ENCODE data around the gene HP.
A peak's percentile ranks its signal among the peaks of the same experiment; 100 is the strongest.
"Not testable (repeated sequence)": the region's sequence is repeated elsewhere in the genome, so short reads cannot be mapped to it uniquely, and the experiment has no call there.

HP gene

DNA sequence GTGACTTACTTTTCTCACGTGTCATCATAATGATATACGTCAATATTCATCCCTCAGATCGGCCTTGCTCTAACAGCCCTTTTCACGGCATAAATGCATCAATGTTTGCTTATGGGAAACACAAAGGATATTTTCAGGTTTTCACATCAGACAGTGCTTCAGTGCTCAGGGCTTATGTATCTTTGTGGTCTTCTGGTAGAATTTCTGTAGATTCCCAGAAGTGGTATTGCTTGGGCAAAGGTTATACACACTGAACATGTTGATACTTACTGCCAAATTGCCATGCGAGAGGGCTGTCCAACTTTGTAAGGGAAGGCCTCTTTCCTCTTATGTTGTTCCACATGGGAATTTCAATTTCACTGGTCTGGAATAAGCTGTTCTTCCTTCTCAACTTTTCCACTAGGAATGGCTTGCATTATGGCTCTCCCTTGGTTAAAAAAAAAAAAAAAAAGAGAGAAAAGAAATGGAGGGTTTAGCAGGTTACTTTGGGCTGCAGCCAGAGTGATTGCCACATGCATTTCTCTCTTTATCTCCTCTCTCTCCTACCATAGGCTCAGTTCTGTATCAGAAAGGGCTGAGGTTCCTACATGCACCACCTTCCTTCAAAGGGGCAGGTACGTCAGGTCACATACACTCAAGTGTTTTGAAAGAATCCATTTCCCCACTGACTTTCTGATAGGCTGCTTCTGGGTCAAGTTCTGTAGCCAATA is 26.5 kb upstream of the HP start:
- H3K9me3 Mint-ChIP-seq, result no peaks in the 10 kb centered on the region
- no peaks in the 10 kb centered on the region for H3K4me1 Mint-ChIP-seq
- DNase-seq, result no peak
- no peak overlapping the region for H3K4me3 Mint-ChIP-seq
- ATAC-seq, result no peak
- no peak overlapping the region for H3K27ac Mint-ChIP-seq
- H3K27me3 Mint-ChIP-seq, result no peaks in the 10 kb centered on the region

DNA sequence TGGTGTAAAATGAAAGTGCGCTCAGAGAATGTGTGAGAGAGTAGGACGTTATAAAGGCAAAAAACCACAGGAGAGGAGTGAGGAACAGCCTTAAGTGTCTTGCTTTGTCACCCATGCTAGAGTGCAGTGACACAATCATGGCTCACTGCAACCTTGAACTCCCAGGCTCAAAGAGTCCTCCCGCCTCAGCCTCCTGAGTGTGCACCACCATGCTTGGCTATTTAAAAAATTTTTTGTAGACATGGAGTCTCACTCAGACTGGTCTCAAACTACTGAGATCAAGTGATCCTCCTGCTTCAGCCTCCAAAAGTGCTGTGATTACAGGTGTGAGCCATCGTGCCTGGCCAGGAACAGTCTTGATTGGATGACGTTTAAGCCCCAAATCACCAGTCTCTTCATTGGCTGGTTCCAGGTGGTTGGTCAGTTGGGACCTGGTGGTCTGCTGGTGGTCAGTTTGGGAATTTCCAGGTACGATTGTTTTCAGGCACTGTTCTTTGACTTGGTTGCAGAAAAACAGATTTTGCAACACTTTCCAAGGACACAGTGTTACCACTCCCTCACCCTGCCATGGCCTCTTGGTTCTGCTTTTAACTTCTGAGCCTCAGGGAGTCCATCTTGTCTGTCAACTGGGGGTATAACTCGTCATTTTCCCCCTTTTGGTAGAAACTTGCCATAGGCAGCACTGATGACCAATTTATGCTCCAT is 24.6 kb upstream of the HP start:
- DNase-seq, result no peak
- H3K4me3 Mint-ChIP-seq, result no peak overlapping the region
- H3K4me1 Mint-ChIP-seq, result no peaks in the 10 kb centered on the region
- no peaks in the 10 kb centered on the region for H3K27me3 Mint-ChIP-seq
- no peaks in the 10 kb centered on the region for H3K9me3 Mint-ChIP-seq
- ATAC-seq, result no peak
- H3K27ac Mint-ChIP-seq, result no peak overlapping the region

DNA sequence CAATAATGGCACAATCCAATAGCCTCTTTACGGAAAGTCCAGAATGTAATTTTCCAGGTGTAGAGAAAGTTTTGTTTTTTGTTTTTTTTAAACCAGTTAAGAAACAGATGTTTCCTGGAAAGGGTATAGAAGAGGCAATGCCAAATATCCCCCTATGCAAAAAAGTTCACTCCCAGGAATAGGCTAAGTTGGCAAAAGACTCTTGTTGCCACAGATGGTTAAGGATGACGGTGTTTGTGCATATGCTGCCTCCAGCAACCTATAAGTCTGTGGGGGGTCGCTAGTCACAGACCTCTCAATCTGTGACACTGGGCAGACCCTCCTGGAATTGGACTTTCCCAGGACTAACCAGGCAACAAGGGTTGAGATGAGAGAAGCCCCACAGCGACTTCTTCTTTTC is 20.9 kb upstream of the HP start:
- no peak for DNase-seq
- Mint-ChIP-seq H3K4me1 (no peaks in the 10 kb centered on the region), H3K9me3 (no peaks in the 10 kb centered on the region), H3K27me3 (no peaks in the 10 kb centered on the region), H3K27ac (peak overlapping the region in 1 of 2 donors; percentile 90), H3K4me3 (no peak overlapping the region)
- no peak for ATAC-seq

DNA sequence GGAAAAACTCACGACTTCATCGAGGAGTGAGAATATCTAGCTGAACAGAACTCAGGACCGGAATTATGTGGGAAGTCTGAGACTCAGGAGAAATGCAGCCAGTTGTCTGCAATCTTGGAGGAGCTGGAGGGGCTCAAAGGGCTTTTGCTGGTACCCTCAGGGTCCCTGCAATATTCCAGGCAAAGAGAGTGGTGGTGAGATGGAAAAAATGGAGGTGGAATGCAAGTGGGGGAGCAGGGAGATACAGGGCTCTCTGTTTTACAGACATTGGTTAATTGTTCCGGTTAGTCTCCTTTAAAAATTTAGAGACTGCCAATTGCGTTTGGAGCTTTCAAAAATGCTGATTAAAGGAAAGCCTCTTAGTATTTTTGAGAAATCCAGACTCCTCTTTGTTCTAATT is 18.2 kb upstream of the HP start:
- Mint-ChIP-seq H3K4me1 (no peaks in the 10 kb centered on the region), H3K27ac (no peak overlapping the region), H3K4me3 (no peak overlapping the region), H3K9me3 (no peaks in the 10 kb centered on the region), H3K27me3 (no peaks in the 10 kb centered on the region)
- ATAC-seq (no peak), DNase-seq (no peak)

DNA sequence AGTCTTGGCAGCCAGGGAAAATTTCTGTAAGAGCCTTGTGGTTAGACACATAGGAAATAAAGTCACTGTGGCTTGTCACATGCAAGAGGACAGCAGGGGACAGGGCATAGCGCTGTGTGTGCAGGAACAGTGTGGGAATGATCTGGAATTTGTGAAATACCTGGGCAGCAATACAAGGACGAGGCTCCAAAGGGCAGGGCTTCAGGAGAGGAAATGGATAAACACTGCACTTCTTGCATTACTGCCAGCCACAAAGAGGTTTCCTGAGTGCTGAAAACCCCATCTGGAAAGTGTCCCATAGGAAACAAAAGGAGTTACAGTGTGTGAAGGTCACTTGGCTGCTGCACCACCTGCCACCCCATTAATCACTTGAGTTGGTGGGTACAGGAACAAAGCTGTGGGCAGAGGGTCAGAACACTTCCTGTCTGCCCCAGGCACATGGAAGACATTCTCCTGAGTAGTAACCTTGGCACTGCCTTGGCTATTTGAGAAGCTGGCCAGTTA is 12.1 kb upstream of the HP start:
- no peaks in the 10 kb centered on the region for H3K27me3 Mint-ChIP-seq
- no peaks in the 10 kb centered on the region for H3K9me3 Mint-ChIP-seq
- ATAC-seq (no peak), DNase-seq (no peak)
- no peak overlapping the region for H3K4me3 Mint-ChIP-seq
- H3K4me1 Mint-ChIP-seq, result no peaks in the 10 kb centered on the region
- peak overlapping the region in 1 of 2 donors; percentile 46 for H3K27ac Mint-ChIP-seq

DNA sequence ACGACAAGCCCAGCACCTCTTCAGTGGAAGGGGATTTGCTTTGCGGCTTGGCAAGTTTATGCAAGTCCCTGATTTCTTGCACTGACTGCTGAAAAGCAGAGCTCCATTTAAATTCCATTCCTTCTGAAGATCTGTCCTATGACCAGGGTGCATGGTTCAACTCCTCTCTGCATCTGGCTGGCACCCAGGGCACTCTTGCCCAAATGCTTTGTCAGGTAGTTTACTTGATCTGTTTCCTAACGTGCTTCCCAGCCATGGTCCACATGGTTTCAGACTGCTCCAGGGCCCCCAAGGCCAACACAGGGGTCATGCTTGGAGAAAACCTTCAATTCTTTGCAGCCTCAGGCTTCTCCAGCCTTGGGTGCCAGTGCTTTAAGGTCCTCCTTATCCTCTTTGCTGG is 11.2 kb upstream of the HP start:
- H3K4me1 Mint-ChIP-seq, result no peaks in the 10 kb centered on the region
- H3K27me3 Mint-ChIP-seq, result no peaks in the 10 kb centered on the region
- H3K27ac Mint-ChIP-seq, result no peak overlapping the region
- H3K4me3 Mint-ChIP-seq, result no peak overlapping the region
- H3K9me3 Mint-ChIP-seq, result no peaks in the 10 kb centered on the region
- no peak for DNase-seq
- ATAC-seq, result no peak

DNA sequence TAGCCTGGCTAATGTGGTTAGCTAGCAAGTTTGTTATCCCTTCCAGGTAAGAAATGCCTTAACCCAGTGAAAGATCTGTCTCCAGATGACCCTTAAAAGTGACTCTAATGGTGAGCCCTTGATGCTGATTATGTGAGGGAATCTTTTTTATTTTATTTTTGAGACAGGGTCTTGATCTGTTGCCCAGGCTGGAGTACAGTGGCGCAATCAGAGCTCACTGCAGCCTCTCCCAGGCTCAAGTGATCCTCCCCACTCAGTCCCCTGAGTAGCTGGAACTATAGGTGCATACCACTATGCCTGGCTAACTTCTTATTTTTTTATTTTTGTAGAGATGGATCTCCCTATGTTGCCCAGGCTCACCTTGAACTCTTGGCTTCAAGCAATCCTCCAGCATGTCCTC is 10.8 kb upstream of the HP start:
- Mint-ChIP-seq H3K4me1 (no peaks in the 10 kb centered on the region), H3K27me3 (no peaks in the 10 kb centered on the region), H3K27ac (no peak overlapping the region), H3K4me3 (no peak overlapping the region), H3K9me3 (no peaks in the 10 kb centered on the region)
- DNase-seq (no peak), ATAC-seq (no peak)

DNA sequence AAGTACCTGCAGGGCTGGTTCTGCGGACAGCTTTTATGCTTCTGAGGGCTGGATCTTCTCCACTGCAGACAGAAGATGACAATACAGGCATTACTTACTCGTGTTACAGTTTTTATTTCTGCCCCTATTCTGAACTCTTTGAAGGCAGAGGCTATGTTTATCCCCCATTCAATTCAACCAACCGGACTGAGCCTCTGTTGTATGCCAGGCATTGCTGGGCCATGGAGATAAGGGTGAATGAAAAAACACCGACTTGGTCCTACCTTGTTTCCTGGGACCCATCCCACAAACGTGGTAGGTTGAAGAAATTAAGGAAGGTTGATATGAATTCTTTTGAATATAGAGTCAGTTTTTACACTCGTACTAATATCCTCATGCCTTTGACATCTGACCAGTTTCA is 10.0 kb upstream of the HP start:
- Mint-ChIP-seq H3K9me3 (peaks cover 5 to 7% of the 10 kb centered on the region in 2 donors), H3K4me1 (no peaks in the 10 kb centered on the region), H3K4me3 (no peak overlapping the region), H3K27me3 (no peaks in the 10 kb centered on the region), H3K27ac (no peak overlapping the region)
- DNase-seq (no peak), ATAC-seq (no peak)

DNA sequence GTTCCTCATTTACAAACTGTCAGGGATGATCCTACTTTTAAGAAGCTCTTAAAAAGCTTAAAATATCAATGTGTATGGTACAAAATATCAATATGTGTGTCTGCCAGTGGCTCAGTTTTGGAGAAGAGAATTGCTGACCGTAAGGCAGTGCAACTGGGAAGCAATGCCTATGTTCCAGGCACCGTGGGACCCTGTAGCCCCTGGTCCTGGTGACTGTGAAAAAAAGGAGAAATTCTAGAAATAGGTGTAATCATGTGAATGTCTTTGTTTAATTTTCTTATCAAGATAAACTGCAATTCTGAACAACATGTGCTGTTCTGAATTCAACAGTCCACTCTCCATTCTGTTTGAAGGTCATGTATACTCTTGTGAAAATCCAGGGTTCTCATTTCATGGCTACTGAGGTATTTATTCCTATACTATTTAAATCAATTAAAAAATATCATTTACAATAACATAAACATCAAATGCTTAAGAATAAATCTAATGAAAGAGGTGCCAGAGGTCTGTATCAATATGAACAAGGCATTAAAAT is 9.4 kb upstream of the HP start:
- no peaks in the 10 kb centered on the region for H3K4me1 Mint-ChIP-seq
- DNase-seq, result no peak
- peaks cover 7 to 11% of the 10 kb centered on the region in 2 donors for H3K9me3 Mint-ChIP-seq
- no peaks in the 10 kb centered on the region for H3K27me3 Mint-ChIP-seq
- no peak overlapping the region for H3K4me3 Mint-ChIP-seq
- no peak overlapping the region for H3K27ac Mint-ChIP-seq
- ATAC-seq, result no peak

DNA sequence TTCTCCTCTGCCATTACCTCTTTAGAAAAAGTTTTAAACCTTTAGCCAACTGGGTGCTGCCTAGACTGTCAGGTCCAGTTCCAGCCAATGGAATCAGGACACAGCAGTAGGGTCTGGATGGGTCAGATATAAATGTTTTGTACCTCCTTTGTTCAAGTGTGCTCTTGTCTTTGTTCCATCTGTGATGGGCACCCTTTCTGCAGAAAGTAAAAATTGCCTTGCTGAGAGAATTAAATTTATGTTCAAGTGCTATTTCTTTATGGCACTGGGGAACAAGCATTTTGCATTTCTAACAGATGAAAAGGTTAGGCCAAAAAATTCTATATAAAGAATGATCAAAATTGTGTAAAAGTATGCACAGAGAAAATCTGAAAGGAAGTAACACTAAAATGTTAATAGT is 5.2 kb upstream of the HP start:
- peaks cover 10 to 16% of the 10 kb centered on the region in 2 donors for H3K9me3 Mint-ChIP-seq
- no peaks in the 10 kb centered on the region for H3K4me1 Mint-ChIP-seq
- no peak overlapping the region for H3K27ac Mint-ChIP-seq
- no peaks in the 10 kb centered on the region for H3K27me3 Mint-ChIP-seq
- ATAC-seq, result no peak
- no peak overlapping the region for H3K4me3 Mint-ChIP-seq
- no peak for DNase-seq

DNA sequence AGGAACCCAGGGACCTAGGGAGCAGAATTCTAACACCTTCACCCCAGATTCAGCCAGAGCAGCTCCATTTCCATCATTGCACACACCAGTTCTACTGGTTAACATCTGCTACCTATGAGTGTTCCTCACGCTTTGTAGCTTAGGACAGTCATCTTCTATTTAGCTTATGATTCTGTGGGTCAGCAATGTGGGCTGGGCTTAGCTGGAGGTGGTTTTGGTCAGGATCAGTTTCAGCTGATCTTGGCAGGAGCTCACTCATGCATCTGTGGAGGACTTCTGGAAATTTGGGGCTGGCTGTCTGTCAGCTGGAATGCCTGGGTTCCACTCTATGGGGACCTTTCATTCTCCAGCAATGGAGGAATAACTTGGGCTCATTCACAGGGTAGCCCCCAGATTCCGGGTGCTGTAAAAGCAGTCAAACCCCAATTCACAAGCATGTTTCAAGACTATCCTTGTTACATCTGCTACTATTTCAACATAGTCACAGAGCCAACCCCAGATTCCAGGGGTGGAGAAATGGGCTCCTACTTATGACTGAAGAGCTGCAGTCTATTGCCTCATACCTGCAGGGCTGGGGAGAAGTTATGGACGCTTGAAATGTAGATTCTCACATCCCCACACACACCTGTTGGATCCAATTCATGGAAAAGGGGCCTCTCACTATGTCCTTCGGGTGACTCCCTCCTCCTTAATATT is 3.4 kb upstream of the HP start:
- H3K4me3 Mint-ChIP-seq, result no peak overlapping the region
- H3K4me1 Mint-ChIP-seq, result no peaks in the 10 kb centered on the region
- ATAC-seq, result no peak
- no peak overlapping the region for H3K27ac Mint-ChIP-seq
- DNase-seq, result no peak
- H3K27me3 Mint-ChIP-seq, result no peaks in the 10 kb centered on the region
- H3K9me3 Mint-ChIP-seq, result peaks cover 10 to 16% of the 10 kb centered on the region in 2 donors

DNA sequence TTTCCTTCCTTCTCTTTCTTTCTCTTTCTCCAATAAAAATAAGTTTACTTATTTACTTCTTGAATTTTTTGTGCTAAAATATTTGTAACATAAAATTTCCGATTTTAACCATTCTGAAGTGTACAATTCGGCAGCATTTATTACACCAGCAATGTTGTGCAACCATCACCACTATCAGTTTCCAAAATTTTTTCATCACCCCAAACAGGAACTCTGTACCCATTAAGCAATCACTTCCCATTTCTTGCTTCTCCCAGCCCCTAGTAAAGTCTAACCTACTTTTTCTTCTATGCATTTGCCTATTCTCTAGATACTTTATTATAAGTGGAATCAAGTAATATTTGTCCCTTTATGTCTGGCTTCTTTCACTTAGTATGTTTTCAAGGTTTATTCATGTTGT is 2.5 kb upstream of the HP start:
- Mint-ChIP-seq H3K9me3 (peaks cover 10 to 16% of the 10 kb centered on the region in 2 donors), H3K4me1 (no peaks in the 10 kb centered on the region), H3K4me3 (no peak overlapping the region), H3K27me3 (no peaks in the 10 kb centered on the region), H3K27ac (no peak overlapping the region)
- DNase-seq, result no peak
- ATAC-seq, result no peak

DNA sequence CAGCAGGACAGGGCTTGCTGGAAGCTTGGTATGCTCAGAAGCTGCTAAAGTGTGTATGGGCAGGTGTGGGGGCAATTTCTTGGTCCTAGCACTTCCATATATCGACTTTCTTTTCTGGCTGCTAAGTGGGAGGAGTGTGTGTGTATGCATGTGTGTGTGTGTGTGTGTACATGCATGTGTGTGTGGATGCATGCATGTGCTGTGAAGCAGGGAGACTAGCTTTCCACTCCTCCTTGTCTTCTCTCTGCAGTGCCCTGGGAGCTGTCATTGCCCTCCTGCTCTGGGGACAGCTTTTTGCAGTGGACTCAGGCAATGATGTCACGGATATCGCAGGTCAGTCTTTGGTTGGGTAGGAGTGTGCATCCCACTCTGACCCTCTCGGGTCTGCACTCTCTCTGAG is 1.6 kb downstream of the HP start:
- no peaks in the 10 kb centered on the region for H3K4me1 Mint-ChIP-seq
- ATAC-seq, result no peak
- H3K27ac Mint-ChIP-seq, result no peak overlapping the region
- H3K27me3 Mint-ChIP-seq, result no peaks in the 10 kb centered on the region
- no peaks in the 10 kb centered on the region for H3K9me3 Mint-ChIP-seq
- no peak for DNase-seq
- H3K4me3 Mint-ChIP-seq, result no peak overlapping the region

DNA sequence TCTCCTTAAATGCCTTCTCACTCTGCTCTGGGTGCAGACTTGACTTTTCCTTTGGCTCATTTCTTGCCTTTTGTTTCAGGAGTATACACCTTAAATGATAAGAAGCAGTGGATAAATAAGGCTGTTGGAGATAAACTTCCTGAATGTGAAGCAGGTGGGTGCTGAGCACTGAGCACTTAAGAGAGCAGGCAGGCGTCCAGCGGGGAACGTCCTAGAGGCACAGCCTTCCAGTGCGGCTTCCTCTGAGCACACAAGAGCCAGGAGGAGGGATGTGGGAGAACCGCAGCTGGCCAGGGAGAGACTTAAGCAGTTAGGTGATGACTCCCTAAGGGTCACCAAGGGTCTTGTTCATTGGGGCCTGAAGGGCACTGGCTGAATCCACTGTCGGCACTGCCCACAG is 3.0 kb downstream of the HP start:
- not testable (repeated sequence) for DNase-seq, H3K4me3 Mint-ChIP-seq, H3K9me3 Mint-ChIP-seq, H3K4me1 Mint-ChIP-seq, H3K27me3 Mint-ChIP-seq, H3K27ac Mint-ChIP-seq, ATAC-seq

DNA sequence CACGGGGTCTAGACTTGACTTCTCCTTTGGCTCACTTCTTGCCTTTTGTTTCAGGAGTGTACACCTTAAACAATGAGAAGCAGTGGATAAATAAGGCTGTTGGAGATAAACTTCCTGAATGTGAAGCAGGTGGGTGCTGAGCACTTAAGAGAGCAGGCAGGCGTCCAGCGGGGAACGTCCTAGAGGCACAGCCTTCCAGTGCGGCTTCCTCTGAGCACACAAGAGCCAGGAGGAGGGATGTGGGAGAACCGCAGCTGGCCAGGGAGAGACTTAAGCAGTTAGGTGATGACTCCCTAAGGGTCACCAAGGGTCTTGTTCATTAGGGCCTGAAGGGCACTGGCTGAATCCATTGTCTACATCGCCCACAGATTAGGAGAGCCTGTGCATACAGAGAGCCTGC is 4.8 kb downstream of the HP start:
- not testable (repeated sequence) for H3K4me3 Mint-ChIP-seq

DNA sequence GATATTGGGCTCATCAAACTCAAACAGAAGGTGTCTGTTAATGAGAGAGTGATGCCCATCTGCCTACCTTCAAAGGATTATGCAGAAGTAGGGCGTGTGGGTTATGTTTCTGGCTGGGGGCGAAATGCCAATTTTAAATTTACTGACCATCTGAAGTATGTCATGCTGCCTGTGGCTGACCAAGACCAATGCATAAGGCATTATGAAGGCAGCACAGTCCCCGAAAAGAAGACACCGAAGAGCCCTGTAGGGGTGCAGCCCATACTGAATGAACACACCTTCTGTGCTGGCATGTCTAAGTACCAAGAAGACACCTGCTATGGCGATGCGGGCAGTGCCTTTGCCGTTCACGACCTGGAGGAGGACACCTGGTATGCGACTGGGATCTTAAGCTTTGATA is 6.1 kb downstream of the HP start:
- H3K27me3 Mint-ChIP-seq, result no peaks in the 10 kb centered on the region
- DNase-seq, result no peak
- no peak for ATAC-seq
- H3K4me3 Mint-ChIP-seq, result no peak overlapping the region
- no peaks in the 10 kb centered on the region for H3K4me1 Mint-ChIP-seq
- H3K9me3 Mint-ChIP-seq, result no peaks in the 10 kb centered on the region
- H3K27ac Mint-ChIP-seq, result no peak overlapping the region

More for the DNA sequence above, 4.8 kb downstream of the HP start:
- ATAC-seq, H3K9me3 Mint-ChIP-seq, H3K4me1 Mint-ChIP-seq, DNase-seq, H3K27ac Mint-ChIP-seq, H3K27me3 Mint-ChIP-seq: not testable (repeated sequence)

Measured in stimulated activated naive CD8-positive, alpha-beta T cell treated with anti-CD3 and anti-CD28 coated beads, Interleukin-15, amount 100 ng/mL, for 72 hours (primary cell).